HEK293T (cell line): Measurements from ENCODE around the gene PPFIA3.

Experiments
- CTCF ChIA-PET: fragments of 350-600 bp; formaldehyde crosslinking; extraction: SDS; loops from one replicate; lab custom pipeline; 2021; ENCODE audit warnings: antibody characterized with exemption, inconsistent platforms; lab: Yijun Ruan, JAX
- POLR2A ChIA-PET: fragments of 350-600 bp; formaldehyde crosslinking; extraction: SDS; loops from one replicate; lab custom pipeline; 2020; ENCODE audit warnings: antibody characterized with exemption, inconsistent platforms; lab: Yijun Ruan, JAX
- DNase-seq: peaks from one replicate; pipeline ENCODE4 v3.0.0; 2012; ENCODE audit warnings: mixed read lengths; ENCODE audit errors: extremely low spot score
- ARNT ChIP-seq: fragments of 450-650 bp; IDR thresholded peaks from 2 replicates; pipeline ENCODE4 v1.6.1; 2017; ENCODE audit warnings: mild to moderate bottlenecking
- BHLHE40 ChIP-seq: fragments of 450-650 bp; IDR thresholded peaks from 2 replicates; pipeline ENCODE4 v1.6.1; 2016; ENCODE audit warnings: mild to moderate bottlenecking, moderate library complexity, borderline replicate concordance
- CTBP1 ChIP-seq: fragments of 450-650 bp; IDR thresholded peaks from 2 replicates; pipeline ENCODE4 v1.6.1; 2016; ENCODE audit warnings: borderline replicate concordance
- ELF4 ChIP-seq: fragments of 450-650 bp; IDR thresholded peaks from 2 replicates; pipeline ENCODE4 v1.6.1; 2017; ENCODE audit warnings: antibody characterized with exemption
- FOXA1 ChIP-seq: fragments of 450-650 bp; IDR thresholded peaks from 2 replicates; pipeline ENCODE4 v1.6.1; 2016; ENCODE audit warnings: mild to moderate bottlenecking
- FOXK2 ChIP-seq: fragments of 450-650 bp; IDR thresholded peaks from 2 replicates; pipeline ENCODE4 v1.6.1; 2016; ENCODE audit warnings: mild to moderate bottlenecking
- FOXM1 ChIP-seq: fragments of 450-650 bp; IDR thresholded peaks from 2 replicates; pipeline ENCODE4 v1.6.1; 2017; ENCODE audit warnings: mild to moderate bottlenecking, borderline replicate concordance
- HDGF ChIP-seq: fragments of 450-650 bp; IDR thresholded peaks from 2 replicates; pipeline ENCODE4 v1.6.1; 2017; ENCODE audit warnings: antibody characterized with exemption, borderline replicate concordance
- L3MBTL2 ChIP-seq: fragments of 450-650 bp; conservative IDR thresholded peaks from 2 replicates; pipeline ENCODE4 v1.6.1; 2016; ENCODE audit warnings: mild to moderate bottlenecking
- LEF1 ChIP-seq: fragments of 450-650 bp; IDR thresholded peaks from 2 replicates; pipeline ENCODE4 v1.6.1; 2017; ENCODE audit warnings: mild to moderate bottlenecking, borderline replicate concordance
- NFRKB ChIP-seq: fragments of 450-650 bp; IDR thresholded peaks from 2 replicates; pipeline ENCODE4 v1.6.1; 2016; ENCODE audit warnings: mild to moderate bottlenecking, moderate library complexity
- SP1 ChIP-seq: fragments of 450-650 bp; IDR thresholded peaks from 2 replicates; pipeline ENCODE4 v1.6.1; 2017
- SUZ12 ChIP-seq: fragments of 450-650 bp; IDR thresholded peaks from 2 replicates; pipeline ENCODE4 v1.6.1; 2016; ENCODE audit warnings: mild to moderate bottlenecking
- TARDBP ChIP-seq: fragments of 450-650 bp; IDR thresholded peaks from 2 replicates; pipeline ENCODE4 v1.6.1; 2016
- ZNF384 ChIP-seq: fragments of 450-650 bp; IDR thresholded peaks from 2 replicates; pipeline ENCODE4 v1.6.1; 2016
- TF ChIP-seq, protein P1 (sequence below): fragments of 450-650 bp; IDR thresholded peaks from 2 replicates; pipeline ENCODE4 v1.6.1; 2016

The PPFIA3 gene

DNA sequence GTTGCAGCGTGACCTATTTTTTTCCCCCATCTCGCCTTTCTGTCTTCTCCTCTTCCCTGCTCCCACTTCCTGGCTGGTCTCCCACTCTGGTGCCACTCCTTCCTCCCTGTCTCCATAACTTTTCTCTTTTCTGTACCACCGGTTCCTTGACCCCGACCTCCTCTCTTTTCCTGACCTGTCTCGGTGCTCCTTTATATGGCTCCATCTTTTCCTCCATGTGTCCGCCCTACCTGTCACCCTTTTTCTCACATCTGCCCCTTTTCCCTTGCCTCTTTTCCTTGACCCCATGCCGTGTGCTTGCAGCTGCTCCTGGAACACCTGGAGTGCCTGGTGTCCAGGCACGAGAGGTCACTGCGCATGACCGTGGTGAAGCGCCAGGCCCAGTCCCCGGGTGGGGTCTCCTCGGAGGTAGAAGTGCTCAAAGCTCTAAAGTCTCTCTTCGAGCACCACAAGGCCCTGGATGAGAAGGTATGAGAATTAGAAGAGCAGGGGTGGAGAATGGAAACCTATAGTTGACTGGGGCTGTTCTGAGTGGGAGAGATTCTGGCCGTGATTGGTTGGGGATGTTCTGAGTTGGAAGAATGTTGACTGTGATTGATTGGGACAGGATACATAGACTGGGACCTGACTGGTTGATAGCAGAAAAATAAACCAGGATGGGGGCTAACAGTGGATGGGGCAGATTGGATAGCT, 9.3 kb downstream of the PPFIA3 start:
- TF ChIP-seq, protein P1, sequence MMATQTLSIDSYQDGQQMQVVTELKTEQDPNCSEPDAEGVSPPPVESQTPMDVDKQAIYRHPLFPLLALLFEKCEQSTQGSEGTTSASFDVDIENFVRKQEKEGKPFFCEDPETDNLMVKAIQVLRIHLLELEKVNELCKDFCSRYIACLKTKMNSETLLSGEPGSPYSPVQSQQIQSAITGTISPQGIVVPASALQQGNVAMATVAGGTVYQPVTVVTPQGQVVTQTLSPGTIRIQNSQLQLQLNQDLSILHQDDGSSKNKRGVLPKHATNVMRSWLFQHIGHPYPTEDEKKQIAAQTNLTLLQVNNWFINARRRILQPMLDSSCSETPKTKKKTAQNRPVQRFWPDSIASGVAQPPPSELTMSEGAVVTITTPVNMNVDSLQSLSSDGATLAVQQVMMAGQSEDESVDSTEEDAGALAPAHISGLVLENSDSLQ = 0 out of 2 replicates have a peak, but pooled peaks have one; percentile 49
- TF ChIP-seq BHLHE40 (no peak), SUZ12 (no peak)
- CTCF ChIA-PET = interaction anchor here (1.3 to 2.1 kb wide), 2 partner anchors 18 to 22 kb away, joined by 4 to 6 read pairs; no protein-coding TSS in a partner anchor
- no peak for DNase-seq
- POLR2A ChIA-PET = interaction anchor here (0.8 to 1.8 kb wide), 4 partner anchors 7 to 20 kb away, joined by 7 to 11 read pairs (median 8); partner anchors contain the start of gene LIN7B

DNA sequence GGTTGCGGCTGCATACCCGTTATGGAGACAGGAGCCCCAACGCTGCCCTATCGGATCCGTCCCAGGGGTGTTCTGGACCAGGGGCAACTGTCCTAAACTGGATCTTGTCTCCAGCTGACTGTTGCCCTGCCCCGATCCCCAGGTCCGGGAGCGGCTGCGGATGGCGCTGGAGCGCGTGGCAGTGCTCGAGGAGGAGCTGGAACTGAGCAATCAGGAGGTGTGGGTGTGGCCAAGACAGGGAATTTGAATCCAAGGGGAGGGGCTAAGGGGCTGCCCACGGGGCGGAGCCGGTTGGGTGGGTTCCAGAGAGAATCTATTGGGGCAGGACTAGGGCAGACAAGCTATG, 9.9 kb downstream of the PPFIA3 start:
- POLR2A ChIA-PET = interaction anchor here (1.6 kb wide), 1 partner anchor 15 kb away, joined by 7 read pairs; the partner anchor contains the start of gene LIN7B
- CTCF ChIA-PET = interaction anchor here (2.1 kb wide), 1 partner anchor 17 kb away, joined by 6 read pairs; no protein-coding TSS in a partner anchor
- no peak for TF ChIP-seq ZNF384
- TF ChIP-seq L3MBTL2 = no peak
- no peak for TF ChIP-seq FOXM1
- TF ChIP-seq FOXK2 = no peak
- TF ChIP-seq NFRKB = no peak
- no peak for TF ChIP-seq FOXA1
- TF ChIP-seq SP1 = no peak
- TF ChIP-seq ARNT = no peak
- TF ChIP-seq SUZ12 = no peak
- TF ChIP-seq ELF4 = no peak
- no peak for TF ChIP-seq TARDBP
- no peak for DNase-seq

DNA sequence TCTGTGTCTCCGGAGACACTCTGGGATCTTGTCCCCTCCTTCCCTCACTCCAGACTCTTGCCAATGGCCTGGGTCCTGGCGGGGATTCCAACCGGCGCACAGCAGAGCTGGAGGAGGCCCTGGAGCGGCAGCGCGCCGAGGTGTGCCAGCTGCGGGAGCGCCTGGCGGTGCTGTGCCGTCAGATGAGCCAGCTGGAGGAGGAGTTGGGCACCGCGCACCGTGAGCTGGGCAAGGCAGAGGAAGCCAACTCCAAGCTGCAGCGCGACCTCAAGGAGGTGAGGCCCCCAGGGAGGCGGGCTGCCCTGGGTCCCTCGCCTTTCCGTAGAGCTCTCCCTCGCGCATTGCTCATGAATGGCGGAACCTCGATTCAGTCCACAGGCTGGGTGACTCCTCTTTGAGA, 11.0 kb downstream of the PPFIA3 start:
- POLR2A ChIA-PET = interaction anchor here (0.9 to 1.6 kb wide), 3 partner anchors 11 to 16 kb away, joined by 3 to 7 read pairs (median 5); partner anchors contain the start of genes LIN7B and PPFIA3
- DNase-seq = no peak
- TF ChIP-seq L3MBTL2 = no peak
- no peak for TF ChIP-seq FOXA1
- TF ChIP-seq HDGF = no peak
- TF ChIP-seq, protein P1 = no peak
- TF ChIP-seq FOXM1 = no peak
- TF ChIP-seq FOXK2 = no peak
- no peak for TF ChIP-seq BHLHE40
- TF ChIP-seq ELF4 = no peak
- TF ChIP-seq TARDBP = no peak
- no peak for TF ChIP-seq ZNF384
- TF ChIP-seq SP1 = no peak
- TF ChIP-seq LEF1 = no peak
- TF ChIP-seq ARNT = no peak
- TF ChIP-seq SUZ12 = no peak
- TF ChIP-seq NFRKB = no peak
- no peak for TF ChIP-seq CTBP1
- CTCF ChIA-PET = no interaction called here

DNA sequence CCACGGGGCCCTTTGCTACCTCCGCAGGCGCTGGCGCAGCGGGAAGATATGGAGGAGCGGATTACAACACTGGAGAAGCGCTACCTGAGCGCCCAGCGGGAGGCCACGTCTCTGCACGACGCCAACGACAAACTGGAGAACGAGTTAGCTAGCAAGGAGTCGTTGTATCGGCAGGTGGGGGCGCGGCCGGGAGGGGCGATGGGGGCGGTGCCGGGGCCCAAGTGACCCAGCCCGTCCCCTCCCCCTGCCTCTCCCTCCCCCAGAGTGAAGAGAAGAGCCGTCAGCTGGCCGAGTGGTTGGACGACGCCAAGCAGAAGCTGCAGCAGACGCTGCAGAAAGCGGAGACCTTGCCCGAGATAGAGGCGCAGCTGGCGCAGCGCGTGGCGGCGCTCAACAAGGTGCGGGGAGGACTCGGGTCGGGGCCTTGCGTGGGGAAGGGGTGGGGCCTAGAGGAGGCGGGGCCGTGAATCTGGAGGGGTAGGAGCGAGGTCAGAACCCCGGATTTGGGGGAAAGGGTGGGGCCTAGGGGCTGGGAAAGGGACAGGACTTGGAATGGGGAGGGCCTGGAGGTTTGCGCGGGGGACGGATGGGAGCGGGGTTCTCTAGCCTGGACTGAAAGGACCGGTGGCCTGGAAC, 13.7 kb downstream of the PPFIA3 start:
- TF ChIP-seq ZNF384 (no peak), NFRKB (no peak), ELF4 (no peak), FOXA1 (no peak), FOXK2 (no peak), HDGF (no peak), BHLHE40 (no peak), SP1 (no peak), CTBP1 (no peak), LEF1 (no peak), L3MBTL2 (no peak), SUZ12 (no peak)
- TF ChIP-seq, protein P1 = no peak
- CTCF ChIA-PET = no interaction called here
- POLR2A ChIA-PET = interaction anchor here (1.0 kb wide), 1 partner anchor 9 kb away, joined by 3 read pairs; no protein-coding TSS in a partner anchor
- DNase-seq = no peak

DNA sequence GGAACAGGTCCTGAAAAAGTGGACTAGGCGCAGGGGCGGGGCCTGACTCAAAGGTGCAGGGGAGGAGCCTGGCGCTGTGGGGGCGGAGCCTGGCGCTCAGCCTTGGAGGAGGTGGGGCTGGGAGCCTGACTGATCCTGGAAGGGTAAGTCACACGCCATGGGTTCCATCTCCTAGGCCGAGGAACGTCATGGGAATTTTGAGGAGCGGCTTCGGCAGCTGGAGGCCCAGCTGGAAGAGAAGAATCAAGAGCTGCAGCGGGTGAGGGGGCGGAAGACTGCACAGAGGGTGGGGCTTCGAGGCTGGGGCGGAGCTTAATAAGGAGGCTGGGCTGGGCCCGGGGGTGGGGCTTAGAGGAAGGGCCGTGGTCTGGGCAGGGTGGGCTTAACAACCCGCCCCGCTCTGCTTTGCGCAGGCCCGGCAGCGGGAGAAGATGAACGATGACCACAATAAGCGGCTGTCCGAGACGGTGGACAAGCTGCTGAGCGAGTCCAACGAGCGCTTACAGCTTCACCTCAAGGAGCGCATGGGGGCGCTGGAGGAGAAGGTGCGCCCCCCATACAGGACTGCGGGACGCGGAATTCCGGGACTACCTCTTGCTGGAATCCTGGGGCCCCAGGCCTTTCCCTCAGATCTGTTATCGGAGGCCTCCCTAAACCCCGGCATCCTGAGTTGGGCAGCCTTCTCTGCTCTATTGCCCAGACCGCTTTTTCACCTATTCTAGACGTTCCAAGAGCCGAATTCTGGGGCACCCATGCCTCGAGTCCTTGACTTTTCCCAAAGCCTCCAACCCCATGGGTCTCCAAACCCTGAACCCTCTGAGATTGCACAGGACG, 14.5 kb downstream of the PPFIA3 start:
- TF ChIP-seq ZNF384 (no peak), L3MBTL2 (no peak)
- TF ChIP-seq, protein P1 = no peak
- ChIA-PET CTCF (no interaction called here), POLR2A (interaction anchor here (1.6 kb wide), 1 partner anchor 16 kb away, joined by 3 read pairs; no protein-coding TSS in a partner anchor)
- DNase-seq = peak; percentile 27
